Suprapubic skin (tissue), 4 donors: Measurements from ENCODE around the gene TBC1D3B.
"Not testable (repeated sequence)": the region's sequence is repeated elsewhere in the genome, so short reads cannot be mapped to it uniquely, and the experiment has no call there.

Experiments
- CTCF ChIP-seq, 2 donors: fragments of 200-600 bp in 1 of 2; fragments of 450-650 bp in 1 of 2; sonication (generic) in 1 of 2; IDR thresholded peaks; one replicate each; pipeline ENCODE4 v1.5.1; 2016 to 2019; ENCODE audit warnings: antibody characterized with exemption in 2 of 2, mild to moderate bottlenecking in 1 of 2, moderate library complexity in 1 of 2
- EP300 ChIP-seq: sonication (generic); formaldehyde crosslinking; IDR thresholded peaks from one replicate; pipeline ENCODE4 v1.6.1; 2017; ENCODE audit warnings: antibody characterized with exemption
- POLR2A ChIP-seq, 2 donors: fragments of 450-650 bp; IDR thresholded peaks; one replicate each; pipeline ENCODE4 v1.6.1; 2017; ENCODE audit warnings: antibody characterized with exemption in 2 of 2, mild to moderate bottlenecking in 2 of 2, moderate library complexity in 2 of 2
- POLR2AphosphoS5 ChIP-seq, 3 donors: sonication (generic); formaldehyde crosslinking; IDR thresholded peaks; one replicate each; pipeline ENCODE4 v1.6.1; 2017; ENCODE audit warnings: antibody characterized with exemption in 3 of 3

DNA sequence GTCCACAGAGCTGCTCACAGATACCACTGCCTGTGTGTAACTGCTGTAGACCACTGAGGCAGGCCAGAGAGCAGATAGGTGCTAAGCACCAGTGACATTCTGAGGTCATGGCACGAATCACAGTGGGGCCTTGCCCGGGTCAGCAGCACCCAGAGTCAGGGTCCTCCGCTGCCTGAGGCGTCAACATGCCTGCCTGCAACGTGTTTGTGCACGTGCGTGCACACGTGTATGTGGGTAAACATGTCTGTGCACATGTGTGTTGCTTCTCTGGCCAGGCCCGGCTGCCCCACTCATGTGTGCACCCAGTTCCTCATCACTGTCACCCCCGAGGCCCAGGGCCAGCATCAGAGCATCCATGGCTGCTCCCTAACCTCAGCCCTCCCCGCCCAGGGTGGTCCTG is at the start of gene TBC1D3B:
- not testable (repeated sequence) for TF ChIP-seq CTCF (IDR thresholded peaks at IDR 0.05); POLR2A (IDR thresholded peaks at IDR 0.05); POLR2AphosphoS5 (IDR thresholded peaks at IDR 0.05); EP300
